Keratinocyte (primary cell): ENCODE measurements around the gene NT5C1B. TPM values are rescaled to one million over a fixed set of nuclear protein-coding genes. Genes with fewer than 3 reads are reported as not detected.

ENCODE experiments used
- DNase-seq: peaks from one replicate; pipeline ENCODE4 v3.0.0-alpha.2; 2011; ENCODE audit warnings: low read depth, missing footprints, low spot score
- FAIRE-seq: peaks from 2 replicates; lab custom pipeline; 2011; peaks lifted over from hg19 to GRCh38; lab: Jason Lieb, UNC
- H2AFZ ChIP-seq: 2 replicates; pipeline ENCODE4 v1.6.0; 2012; ENCODE audit warnings: low read length, control low read depth, inconsistent platforms; ENCODE audit not compliant: control insufficient read depth
- H3K27ac ChIP-seq: 2 replicates; pipeline ENCODE4 v1.5.1; 2011; ENCODE audit warnings: low read length; ENCODE audit not compliant: control insufficient read depth, insufficient read depth
- H3K27me3 ChIP-seq: 3 replicates; pipeline ENCODE4 v1.6.0; 2011; ENCODE audit warnings: low read length; ENCODE audit not compliant: control insufficient read depth, insufficient read depth; ENCODE audit errors: extremely low read depth
- H3K36me3 ChIP-seq, 2 experiments: 2 replicates in 1 of 2; 3 replicates in 1 of 2; pipeline ENCODE4 v1.5.1; 2011; ENCODE audit warnings: low read length in 2 of 2, mild to moderate bottlenecking in 1 of 2; ENCODE audit not compliant: control insufficient read depth in 2 of 2, insufficient read depth in 2 of 2; ENCODE audit errors: extremely low read depth in 1 of 2
- H3K4me1 ChIP-seq: 3 replicates; pipeline ENCODE4 v1.5.1; 2011; ENCODE audit warnings: low read length; ENCODE audit not compliant: control insufficient read depth, insufficient read depth; ENCODE audit errors: extremely low read depth
- H3K4me2 ChIP-seq: 3 replicates; pipeline ENCODE4 v1.6.0; 2011; ENCODE audit warnings: low read depth, low read length; ENCODE audit not compliant: control insufficient read depth, insufficient read depth; ENCODE audit errors: extremely low read depth
- H3K4me3 ChIP-seq, 3 experiments: fragments of 200-600 bp in 1 of 3; sonication (generic) in 1 of 3; 2 replicates in 2 of 3; 3 replicates in 1 of 3; pipeline ENCODE4 v1.5.1; 2011 to 2016; ENCODE audit warnings: low read length in 3 of 3, mild to moderate bottlenecking in 3 of 3, control low read depth in 2 of 3, inconsistent platforms in 1 of 3, low read depth in 1 of 3, mixed read lengths in 1 of 3, mixed run types in 1 of 3, moderate library complexity in 1 of 3; ENCODE audit not compliant: control insufficient read depth in 2 of 3, insufficient read depth in 2 of 3; ENCODE audit errors: extremely low read depth in 1 of 3
- H3K79me2 ChIP-seq: 2 replicates; pipeline ENCODE4 v1.6.0; 2012; ENCODE audit warnings: low read length; ENCODE audit not compliant: control insufficient read depth, insufficient read depth
- H3K9ac ChIP-seq: 3 replicates; pipeline ENCODE4 v1.6.0; 2011; ENCODE audit warnings: low read length; ENCODE audit not compliant: control insufficient read depth, insufficient read depth; ENCODE audit errors: extremely low read depth
- H3K9me1 ChIP-seq: 3 replicates; pipeline ENCODE4 v1.6.0; 2011; ENCODE audit warnings: low read length; ENCODE audit not compliant: control insufficient read depth, insufficient read depth; ENCODE audit errors: extremely low read depth
- H3K9me3 ChIP-seq: 2 replicates; pipeline ENCODE4 v1.5.1; 2012; ENCODE audit warnings: low read depth, low read length; ENCODE audit not compliant: control insufficient read depth
- H4K20me1 ChIP-seq: 3 replicates; pipeline ENCODE4 v1.6.0; 2011; ENCODE audit warnings: low read length; ENCODE audit not compliant: control insufficient read depth, insufficient read depth; ENCODE audit errors: extremely low read depth
- EZH2 ChIP-seq: IDR thresholded peaks from one replicate; pipeline ENCODE4 v1.6.1; 2012; ENCODE audit warnings: inconsistent platforms, mild to moderate bottlenecking, low read length, moderate library complexity
- dilution Hi-C: fragments of 300-500 bp; cut with MboI; formaldehyde crosslinking; loops from one replicate; pipeline ENCODE4 v1.7.0; 2020; ENCODE audit warnings: low sequenced_read_pairs; ENCODE audit not compliant: extremely low pct_ligation_motif_present
- polyA plus RNA-seq, 5 experiments: library from polyadenylated mRNA; depleted of rRNA in 3 of 5; stranded (reverse) in 3 of 5; stranded (forward) in 1 of 5; unstranded in 1 of 5; fragments of >200 nt; gene quantifications; 1 replicate in 1 of 5; 2 replicates in 3 of 5; 3 replicates in 1 of 5; pipeline versions ENCODE4 v1.2.1 to v1.2.3, GENCODE V29; 2011 to 2012; ENCODE audit warnings: missing spikeins in 2 of 5, low read depth in 1 of 5, low replicate concordance in 1 of 5
- TF ChIP-seq, protein P1 (sequence below), 3 experiments: IDR thresholded peaks in 1 of 3; conservative IDR thresholded peaks in 1 of 3; optimal IDR thresholded peaks in 1 of 3; 2 replicates in 2 of 3; 3 replicates in 1 of 3; pipeline versions ENCODE3 to v1.5.1; 2011; ENCODE audit warnings: low read length in 3 of 3, mild to moderate bottlenecking in 3 of 3, moderate library complexity in 2 of 3, control low read depth in 1 of 3, inconsistent platforms in 1 of 3; ENCODE audit not compliant: insufficient read depth in 2 of 3; ENCODE audit errors: extremely low read depth in 1 of 3

NT5C1B gene
- polyA plus RNA-seq, 1 donor (not counting 4 experiments of a cell fraction or from before 2014, with no cell fraction given), result not detected

DNA sequence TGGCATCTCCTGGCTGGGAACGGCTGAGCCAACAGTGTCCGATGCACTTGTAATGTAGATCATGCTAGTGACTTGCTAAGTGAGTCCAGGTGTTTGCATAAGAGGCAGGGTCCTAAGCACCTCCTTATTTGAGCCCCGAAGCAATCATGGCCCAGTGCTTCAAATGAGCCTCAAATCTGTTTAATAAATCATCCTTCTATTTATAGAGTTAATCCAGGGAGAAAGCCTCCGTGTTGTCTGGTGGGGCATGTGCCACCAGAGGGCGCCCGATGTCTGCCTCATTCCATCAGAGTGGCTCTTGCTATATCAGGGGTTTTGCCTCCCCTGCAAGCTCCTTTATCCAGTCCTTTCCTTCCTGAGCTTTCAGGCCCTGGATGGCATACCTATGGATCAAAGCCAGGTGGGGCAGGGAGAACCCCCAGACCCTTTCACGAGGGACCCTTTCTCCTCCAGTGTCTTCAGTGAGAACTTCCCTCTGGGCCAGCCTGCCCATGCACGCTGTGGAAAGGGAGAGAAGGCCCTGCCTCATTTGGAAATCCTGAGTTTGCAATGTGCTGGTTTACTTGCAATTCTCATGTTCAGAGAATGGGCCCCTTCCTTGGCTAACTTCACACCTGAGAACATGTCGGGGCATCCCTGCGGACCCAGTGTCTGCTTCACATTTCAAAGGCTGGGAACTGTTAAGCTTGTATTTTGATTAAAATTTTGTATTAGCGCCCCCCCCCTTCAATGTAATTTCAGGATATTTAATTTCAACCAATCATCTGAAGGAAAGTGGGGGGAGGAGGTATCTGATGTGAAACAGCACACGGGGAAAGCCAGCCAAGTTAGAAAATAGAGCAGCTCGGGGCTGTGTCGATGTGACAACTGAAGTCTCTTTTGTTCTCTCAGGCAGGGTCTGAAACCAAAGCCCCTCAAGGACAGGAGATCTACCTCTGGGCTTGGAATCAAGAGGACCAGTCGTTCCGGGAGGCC, 68.6 kb downstream of the NT5C1B start:
- H4K20me1 ChIP-seq, result no peaks in the 10 kb centered on the region
- no peak overlapping the region for H3K27ac ChIP-seq
- no peak overlapping the region for H3K4me3 ChIP-seq
- no peaks in the 10 kb centered on the region for H3K36me3 ChIP-seq
- TF ChIP-seq, protein P1, sequence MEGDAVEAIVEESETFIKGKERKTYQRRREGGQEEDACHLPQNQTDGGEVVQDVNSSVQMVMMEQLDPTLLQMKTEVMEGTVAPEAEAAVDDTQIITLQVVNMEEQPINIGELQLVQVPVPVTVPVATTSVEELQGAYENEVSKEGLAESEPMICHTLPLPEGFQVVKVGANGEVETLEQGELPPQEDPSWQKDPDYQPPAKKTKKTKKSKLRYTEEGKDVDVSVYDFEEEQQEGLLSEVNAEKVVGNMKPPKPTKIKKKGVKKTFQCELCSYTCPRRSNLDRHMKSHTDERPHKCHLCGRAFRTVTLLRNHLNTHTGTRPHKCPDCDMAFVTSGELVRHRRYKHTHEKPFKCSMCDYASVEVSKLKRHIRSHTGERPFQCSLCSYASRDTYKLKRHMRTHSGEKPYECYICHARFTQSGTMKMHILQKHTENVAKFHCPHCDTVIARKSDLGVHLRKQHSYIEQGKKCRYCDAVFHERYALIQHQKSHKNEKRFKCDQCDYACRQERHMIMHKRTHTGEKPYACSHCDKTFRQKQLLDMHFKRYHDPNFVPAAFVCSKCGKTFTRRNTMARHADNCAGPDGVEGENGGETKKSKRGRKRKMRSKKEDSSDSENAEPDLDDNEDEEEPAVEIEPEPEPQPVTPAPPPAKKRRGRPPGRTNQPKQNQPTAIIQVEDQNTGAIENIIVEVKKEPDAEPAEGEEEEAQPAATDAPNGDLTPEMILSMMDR (optimal IDR thresholded peaks at IDR 0.05 in 1 of 3, IDR thresholded peaks at IDR 0.05 in 1 of 3, conservative IDR thresholded peaks at IDR 0.05 in 1 of 3; ENCODE audit: extremely low read depth in 1 of 3, insufficient read depth in 2 of 3, low read length in 3 of 3), result peak; percentile 89 to 91 (median 89)
- TF ChIP-seq EZH2, result no peak
- dilution Hi-C loops, result no loop called here
- H3K4me2 ChIP-seq, result no peak overlapping the region
- H3K79me2 ChIP-seq, result no peaks in the 10 kb centered on the region
- no peaks in the 10 kb centered on the region for H3K9me1 ChIP-seq
- H3K27me3 ChIP-seq, result no peaks in the 10 kb centered on the region
- DNase-seq (no peak), FAIRE-seq (no peak)
- H3K9me3 ChIP-seq, result no peaks in the 10 kb centered on the region
- H2AFZ ChIP-seq, result no peak overlapping the region
- no peak overlapping the region for H3K9ac ChIP-seq
- H3K4me1 ChIP-seq, result no peaks in the 10 kb centered on the region

DNA sequence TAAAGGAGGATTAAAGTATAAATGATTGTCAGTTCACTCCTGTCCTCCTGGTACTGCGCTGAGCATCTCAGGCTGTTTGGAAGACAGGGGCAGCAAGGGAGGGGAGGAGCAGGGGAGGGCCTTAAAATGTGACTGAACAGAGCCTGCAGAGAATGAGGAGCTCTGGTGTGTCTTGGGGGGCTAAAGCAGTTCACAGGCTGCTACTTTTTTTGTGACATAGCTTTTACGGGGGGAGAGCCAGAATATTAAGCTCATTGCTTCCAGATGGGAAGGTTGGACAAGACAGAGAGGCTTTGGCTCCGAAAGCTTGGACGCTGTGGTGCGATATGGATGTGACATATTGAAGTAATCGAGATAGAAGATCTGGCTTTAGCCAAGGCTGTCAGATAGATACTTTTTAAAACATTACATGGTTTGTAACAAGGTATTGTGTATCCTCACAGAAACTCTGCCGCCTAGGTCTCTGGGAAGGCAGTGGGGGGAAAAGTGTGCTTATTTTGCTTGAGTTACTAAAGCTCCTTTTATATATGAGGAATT, 69.4 kb downstream of the NT5C1B start:
- H3K27ac ChIP-seq, result no peak overlapping the region
- H3K9ac ChIP-seq, result no peak overlapping the region
- H3K79me2 ChIP-seq, result no peaks in the 10 kb centered on the region
- DNase-seq (no peak), FAIRE-seq (no peak)
- H3K9me3 ChIP-seq, result no peaks in the 10 kb centered on the region
- H4K20me1 ChIP-seq, result no peaks in the 10 kb centered on the region
- no peak overlapping the region for H2AFZ ChIP-seq
- no peak overlapping the region for H3K4me3 ChIP-seq
- dilution Hi-C loops, result no loop called here
- H3K4me1 ChIP-seq, result no peaks in the 10 kb centered on the region
- no peaks in the 10 kb centered on the region for H3K36me3 ChIP-seq
- H3K9me1 ChIP-seq, result no peaks in the 10 kb centered on the region
- H3K27me3 ChIP-seq, result no peaks in the 10 kb centered on the region
- TF ChIP-seq, protein P1 (optimal IDR thresholded peaks at IDR 0.05 in 1 of 3, IDR thresholded peaks at IDR 0.05 in 1 of 3, conservative IDR thresholded peaks at IDR 0.05 in 1 of 3; ENCODE audit: extremely low read depth in 1 of 3, insufficient read depth in 2 of 3, low read length in 3 of 3), result no peak
- TF ChIP-seq EZH2, result no peak
- H3K4me2 ChIP-seq, result no peak overlapping the region
